ENCODE measurements around the gene CALN1. TPM values are rescaled to one million over a fixed set of nuclear protein-coding genes. Genes with fewer than 3 reads are reported as not detected.
"Not testable (repeated sequence)": the region's sequence is repeated elsewhere in the genome, so short reads cannot be mapped to it uniquely, and the experiment has no call there.

The CALN1 gene
- total RNA-seq, 2 experiments from 2014 or later: 0.32 TPM; not detected in 1

GRCh38 chr7:72243329-72243728 is 168.8 kb downstream of the CALN1 start:
- Mint-ChIP-seq H3K27ac (no peak overlapping the region), H3K4me1 (ENCODE audit: low read depth) (no peaks in the 10 kb centered on the region), H3K4me3 (no peak overlapping the region), H3K9me3 (peaks cover 9% of the 10 kb centered on the region), H3K36me3 (ENCODE audit: low read depth) (no peaks in the 10 kb centered on the region), H3K27me3 (ENCODE audit: low read depth) (no peaks in the 10 kb centered on the region)
- intact Hi-C loops (cut with micrococcal nuclease): no loop called here
- CTCF ChIA-PET: no interaction called here
- no peak for DNase-seq

GRCh38 chr7:72235351-72235750 is 176.8 kb downstream of the CALN1 start:
- no peaks in the 10 kb centered on the region for H3K36me3 Mint-ChIP-seq (ENCODE audit: low read depth)
- intact Hi-C loops (cut with micrococcal nuclease): no loop called here
- peaks cover 3% of the 10 kb centered on the region for H3K9me3 Mint-ChIP-seq
- no peak for DNase-seq
- H3K27me3 Mint-ChIP-seq (ENCODE audit: low read depth): no peaks in the 10 kb centered on the region
- no peak overlapping the region for H3K27ac Mint-ChIP-seq
- H3K4me3 Mint-ChIP-seq: no peak overlapping the region
- CTCF ChIA-PET: interaction anchor here (0.6 kb wide), 1 partner anchor 1269 kb away, joined by 3 read pairs; no protein-coding TSS in a partner anchor
- no peaks in the 10 kb centered on the region for H3K4me1 Mint-ChIP-seq (ENCODE audit: low read depth)

- Mint-ChIP-seq H3K36me3 (ENCODE audit: low read depth) (no peaks in the 10 kb centered on the region), H3K4me3 (no peak overlapping the region), H3K27ac (no peak overlapping the region), H3K4me1 (ENCODE audit: low read depth) (no peaks in the 10 kb centered on the region), H3K9me3 (peaks cover 4% of the 10 kb centered on the region), H3K27me3 (ENCODE audit: low read depth) (no peaks in the 10 kb centered on the region)
- intact Hi-C loops (cut with micrococcal nuclease): no loop called here
- DNase-seq: no peak
- CTCF ChIA-PET: no interaction called here
Observed at GRCh38 chr7:72234086-72234485, 178.1 kb downstream of the CALN1 start.

GRCh38 chr7:72230281-72230680 is 181.9 kb downstream of the CALN1 start:
- H3K9me3 Mint-ChIP-seq: peaks cover 6% of the 10 kb centered on the region
- H3K27ac Mint-ChIP-seq: no peak overlapping the region
- DNase-seq: no peak
- no peaks in the 10 kb centered on the region for H3K36me3 Mint-ChIP-seq (ENCODE audit: low read depth)
- CTCF ChIA-PET: no interaction called here
- no peaks in the 10 kb centered on the region for H3K27me3 Mint-ChIP-seq (ENCODE audit: low read depth)
- no peaks in the 10 kb centered on the region for H3K4me1 Mint-ChIP-seq (ENCODE audit: low read depth)
- intact Hi-C loops (cut with micrococcal nuclease): no loop called here
- no peak overlapping the region for H3K4me3 Mint-ChIP-seq

GRCh38 chr7:72223351-72223750 is 188.8 kb downstream of the CALN1 start:
- Mint-ChIP-seq H3K9me3 (peaks cover 3% of the 10 kb centered on the region), H3K27me3 (ENCODE audit: low read depth) (no peaks in the 10 kb centered on the region), H3K27ac (no peak overlapping the region), H3K4me3 (no peak overlapping the region), H3K36me3 (ENCODE audit: low read depth) (no peaks in the 10 kb centered on the region), H3K4me1 (ENCODE audit: low read depth) (no peaks in the 10 kb centered on the region)
- no peak for DNase-seq
- intact Hi-C loops (cut with micrococcal nuclease): no loop called here
- CTCF ChIA-PET: no interaction called here

GRCh38 chr7:72222136-72222535 is 190.0 kb downstream of the CALN1 start:
- intact Hi-C loops (cut with micrococcal nuclease): no loop called here
- no peaks in the 10 kb centered on the region for H3K27me3 Mint-ChIP-seq (ENCODE audit: low read depth)
- H3K4me3 Mint-ChIP-seq: no peak overlapping the region
- no peaks in the 10 kb centered on the region for H3K4me1 Mint-ChIP-seq (ENCODE audit: low read depth)
- CTCF ChIA-PET: interaction anchor here (0.7 kb wide), 1 partner anchor 70 kb away, joined by 3 read pairs; no protein-coding TSS in a partner anchor
- no peaks in the 10 kb centered on the region for H3K36me3 Mint-ChIP-seq (ENCODE audit: low read depth)
- DNase-seq: no peak
- H3K27ac Mint-ChIP-seq: no peak overlapping the region
- H3K9me3 Mint-ChIP-seq: peaks cover 5% of the 10 kb centered on the region

- Mint-ChIP-seq H3K4me3 (no peak overlapping the region), H3K27me3 (ENCODE audit: low read depth) (no peaks in the 10 kb centered on the region), H3K27ac (no peak overlapping the region), H3K36me3 (ENCODE audit: low read depth) (no peaks in the 10 kb centered on the region), H3K4me1 (ENCODE audit: low read depth) (no peaks in the 10 kb centered on the region), H3K9me3 (peaks cover 3% of the 10 kb centered on the region)
- intact Hi-C loops (cut with micrococcal nuclease): no loop called here
- CTCF ChIA-PET: no interaction called here
- no peak for DNase-seq
Observed at GRCh38 chr7:72219500-72219899, 192.6 kb downstream of the CALN1 start.

GRCh38 chr7:72217151-72217550 is 195.0 kb downstream of the CALN1 start:
- DNase-seq: no peak
- H3K27ac Mint-ChIP-seq: no peak overlapping the region
- H3K4me3 Mint-ChIP-seq: no peak overlapping the region
- CTCF ChIA-PET: no interaction called here
- no peaks in the 10 kb centered on the region for H3K36me3 Mint-ChIP-seq (ENCODE audit: low read depth)
- H3K27me3 Mint-ChIP-seq (ENCODE audit: low read depth): no peaks in the 10 kb centered on the region
- H3K9me3 Mint-ChIP-seq: peaks cover 3% of the 10 kb centered on the region
- no peaks in the 10 kb centered on the region for H3K4me1 Mint-ChIP-seq (ENCODE audit: low read depth)
- intact Hi-C loops (cut with micrococcal nuclease): no loop called here

GRCh38 chr7:72213769-72214168 is 198.4 kb downstream of the CALN1 start:
- Mint-ChIP-seq H3K36me3 (ENCODE audit: low read depth) (no peaks in the 10 kb centered on the region), H3K27me3 (ENCODE audit: low read depth) (peaks cover 4% of the 10 kb centered on the region), H3K4me3 (no peak overlapping the region), H3K4me1 (ENCODE audit: low read depth) (no peaks in the 10 kb centered on the region), H3K27ac (no peak overlapping the region), H3K9me3 (peaks cover 9% of the 10 kb centered on the region)
- CTCF ChIA-PET: no interaction called here
- no peak for DNase-seq
- intact Hi-C loops (cut with micrococcal nuclease): no loop called here

- H3K4me3 Mint-ChIP-seq: no peak overlapping the region
- CTCF ChIA-PET: no interaction called here
- intact Hi-C loops (cut with micrococcal nuclease): no loop called here
- no peak for DNase-seq
- H3K27ac Mint-ChIP-seq: no peak overlapping the region
- peaks cover 4% of the 10 kb centered on the region for H3K27me3 Mint-ChIP-seq (ENCODE audit: low read depth)
- H3K4me1 Mint-ChIP-seq (ENCODE audit: low read depth): no peaks in the 10 kb centered on the region
- H3K9me3 Mint-ChIP-seq: peaks cover 9% of the 10 kb centered on the region
- no peaks in the 10 kb centered on the region for H3K36me3 Mint-ChIP-seq (ENCODE audit: low read depth)
Observed at GRCh38 chr7:72213081-72213480, 199.1 kb downstream of the CALN1 start.

GRCh38 chr7:72211175-72211574 is 201.0 kb downstream of the CALN1 start:
- no peaks in the 10 kb centered on the region for H3K36me3 Mint-ChIP-seq (ENCODE audit: low read depth)
- CTCF ChIA-PET: no interaction called here
- H3K9me3 Mint-ChIP-seq: peaks cover 7% of the 10 kb centered on the region
- no peak overlapping the region for H3K4me3 Mint-ChIP-seq
- intact Hi-C loops (cut with micrococcal nuclease): no loop called here
- DNase-seq: no peak
- H3K27me3 Mint-ChIP-seq (ENCODE audit: low read depth): peaks cover 4% of the 10 kb centered on the region
- no peak overlapping the region for H3K27ac Mint-ChIP-seq
- no peaks in the 10 kb centered on the region for H3K4me1 Mint-ChIP-seq (ENCODE audit: low read depth)

GRCh38 chr7:72209006-72209405 is 203.1 kb downstream of the CALN1 start:
- not testable (repeated sequence) for DNase-seq; H3K4me1 Mint-ChIP-seq (ENCODE audit: low read depth)

GRCh38 chr7:72196176-72196575 is 216.0 kb downstream of the CALN1 start:
- intact Hi-C loops (cut with micrococcal nuclease): no loop called here
- H3K27ac Mint-ChIP-seq: no peak overlapping the region
- CTCF ChIA-PET: no interaction called here
- no peak overlapping the region for H3K4me3 Mint-ChIP-seq
- no peaks in the 10 kb centered on the region for H3K4me1 Mint-ChIP-seq (ENCODE audit: low read depth)
- H3K36me3 Mint-ChIP-seq (ENCODE audit: low read depth): no peaks in the 10 kb centered on the region
- H3K9me3 Mint-ChIP-seq: no peaks in the 10 kb centered on the region
- no peak for DNase-seq
- no peaks in the 10 kb centered on the region for H3K27me3 Mint-ChIP-seq (ENCODE audit: low read depth)

More at GRCh38 chr7:72209006-72209405, 203.1 kb downstream of the CALN1 start:
- H3K27me3 Mint-ChIP-seq (ENCODE audit: low read depth); H3K36me3 Mint-ChIP-seq (ENCODE audit: low read depth); H3K4me3 Mint-ChIP-seq; CTCF ChIA-PET; H3K27ac Mint-ChIP-seq; H3K9me3 Mint-ChIP-seq; intact Hi-C loops (cut with micrococcal nuclease): not testable (repeated sequence)

- CTCF ChIA-PET: no interaction called here
- no peaks in the 10 kb centered on the region for H3K36me3 Mint-ChIP-seq (ENCODE audit: low read depth)
- intact Hi-C loops (cut with micrococcal nuclease): no loop called here
- no peaks in the 10 kb centered on the region for H3K27me3 Mint-ChIP-seq (ENCODE audit: low read depth)
- H3K27ac Mint-ChIP-seq: no peak overlapping the region
- H3K4me3 Mint-ChIP-seq: no peak overlapping the region
- DNase-seq: no peak
- no peaks in the 10 kb centered on the region for H3K4me1 Mint-ChIP-seq (ENCODE audit: low read depth)
- peaks cover 7% of the 10 kb centered on the region for H3K9me3 Mint-ChIP-seq
Observed at GRCh38 chr7:72190919-72191318, 221.2 kb downstream of the CALN1 start.
